Parathyroid adenoma (tissue), 2 donors: Measurements from ENCODE around the gene CALCR.

ENCODE experiments used
- H2AFZ ChIP-seq: fragments of 300-600 bp; sonication (generic); one replicate; pipeline ENCODE4 v1.7.0; 2017; ENCODE audit warnings: antibody characterized with exemption, mild to moderate bottlenecking
- H3K27ac ChIP-seq: fragments of 300-600 bp; sonication (generic); one replicate; pipeline ENCODE4 v1.7.0; 2017
- H3K27me3 ChIP-seq: fragments of 300-600 bp; sonication (generic); one replicate; pipeline ENCODE4 v1.7.0; 2017; ENCODE audit warnings: low read length; ENCODE audit not compliant: control insufficient read depth, insufficient read depth
- H3K36me3 ChIP-seq: fragments of 300-600 bp; sonication (generic); one replicate; pipeline ENCODE4 v1.7.0; 2017; ENCODE audit warnings: low read length; ENCODE audit not compliant: control insufficient read depth, insufficient read depth
- H3K4me1 ChIP-seq: fragments of 300-600 bp; sonication (generic); one replicate; pipeline ENCODE4 v1.7.0; 2017; ENCODE audit warnings: control low read depth
- H3K4me2 ChIP-seq: fragments of 300-600 bp; sonication (generic); one replicate; pipeline ENCODE4 v1.7.0; 2017; ENCODE audit warnings: low read length
- H3K4me3 ChIP-seq: fragments of 300-600 bp; sonication (generic); one replicate; pipeline ENCODE4 v1.7.0; 2017; ENCODE audit warnings: low read depth, low read length
- H3K79me2 ChIP-seq: fragments of 300-600 bp; sonication (generic); one replicate; pipeline ENCODE4 v1.7.0; 2017; ENCODE audit warnings: control low read depth
- H3K9ac ChIP-seq: fragments of 300-600 bp; sonication (generic); one replicate; pipeline ENCODE4 v1.7.0; 2017; ENCODE audit warnings: mild to moderate bottlenecking
- H3K9me3 ChIP-seq: fragments of 300-600 bp; sonication (generic); one replicate; pipeline ENCODE4 v1.7.0; 2017; ENCODE audit warnings: low read length; ENCODE audit not compliant: control insufficient read depth
- TF ChIP-seq, protein P1 (sequence below): fragments of 300-600 bp; sonication (generic); IDR thresholded peaks from one replicate; pipeline ENCODE4 v1.7.0; 2017; ENCODE audit warnings: antibody characterized with exemption, mild to moderate bottlenecking
- donor health status: primary hyperparathyroidism.

CALCR gene

DNA sequence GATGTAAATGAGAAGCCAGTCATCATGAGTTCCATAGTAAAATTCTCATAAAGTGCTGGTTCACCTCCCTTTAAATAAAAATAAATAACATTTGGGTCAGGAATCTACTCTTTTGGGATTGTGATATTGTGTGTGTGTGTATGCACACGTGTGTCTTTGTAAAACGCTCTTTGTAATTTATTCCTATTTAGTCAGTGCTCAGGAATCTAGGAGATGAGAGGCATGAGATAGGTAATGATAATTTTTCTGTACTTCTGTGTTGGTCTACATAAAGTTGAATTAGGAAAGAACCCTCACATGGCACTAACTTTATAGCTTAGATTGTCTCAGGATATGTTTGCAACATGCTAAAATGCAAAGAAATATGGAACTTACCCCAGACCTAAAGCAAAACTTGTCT, 4.9 kb upstream of the CALCR start:
- H3K79me2 ChIP-seq = no peaks in the 10 kb centered on the region
- H3K4me1 ChIP-seq = no peaks in the 10 kb centered on the region
- no peak overlapping the region for H3K4me3 ChIP-seq
- TF ChIP-seq, protein P1, sequence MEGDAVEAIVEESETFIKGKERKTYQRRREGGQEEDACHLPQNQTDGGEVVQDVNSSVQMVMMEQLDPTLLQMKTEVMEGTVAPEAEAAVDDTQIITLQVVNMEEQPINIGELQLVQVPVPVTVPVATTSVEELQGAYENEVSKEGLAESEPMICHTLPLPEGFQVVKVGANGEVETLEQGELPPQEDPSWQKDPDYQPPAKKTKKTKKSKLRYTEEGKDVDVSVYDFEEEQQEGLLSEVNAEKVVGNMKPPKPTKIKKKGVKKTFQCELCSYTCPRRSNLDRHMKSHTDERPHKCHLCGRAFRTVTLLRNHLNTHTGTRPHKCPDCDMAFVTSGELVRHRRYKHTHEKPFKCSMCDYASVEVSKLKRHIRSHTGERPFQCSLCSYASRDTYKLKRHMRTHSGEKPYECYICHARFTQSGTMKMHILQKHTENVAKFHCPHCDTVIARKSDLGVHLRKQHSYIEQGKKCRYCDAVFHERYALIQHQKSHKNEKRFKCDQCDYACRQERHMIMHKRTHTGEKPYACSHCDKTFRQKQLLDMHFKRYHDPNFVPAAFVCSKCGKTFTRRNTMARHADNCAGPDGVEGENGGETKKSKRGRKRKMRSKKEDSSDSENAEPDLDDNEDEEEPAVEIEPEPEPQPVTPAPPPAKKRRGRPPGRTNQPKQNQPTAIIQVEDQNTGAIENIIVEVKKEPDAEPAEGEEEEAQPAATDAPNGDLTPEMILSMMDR = no peak
- no peaks in the 10 kb centered on the region for H3K9me3 ChIP-seq
- H3K36me3 ChIP-seq = no peaks in the 10 kb centered on the region
- no peak overlapping the region for H3K9ac ChIP-seq
- no peak overlapping the region for H3K4me2 ChIP-seq
- H2AFZ ChIP-seq = no peak overlapping the region
- no peaks in the 10 kb centered on the region for H3K27me3 ChIP-seq
- H3K27ac ChIP-seq = no peak overlapping the region

DNA sequence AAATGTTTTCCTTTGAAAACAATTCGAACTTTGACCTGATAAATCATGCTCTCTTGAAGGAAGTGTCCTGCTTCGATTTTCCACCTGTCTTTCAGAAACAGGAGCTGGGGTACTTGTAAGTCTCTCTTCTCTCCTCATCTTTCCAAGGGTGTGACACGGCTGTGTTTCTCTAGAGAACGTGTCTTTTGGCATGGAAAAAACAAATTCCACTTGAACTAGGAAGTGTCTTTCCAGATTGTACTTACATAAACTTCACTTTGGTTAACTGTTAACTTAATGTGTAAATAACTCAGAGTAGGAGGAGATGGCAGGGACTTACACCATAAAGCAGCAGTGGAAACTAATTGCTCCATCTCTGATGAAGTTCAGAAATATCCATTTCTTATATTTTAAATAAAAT, 4.2 kb upstream of the CALCR start:
- H3K4me3 ChIP-seq = no peak overlapping the region
- no peaks in the 10 kb centered on the region for H3K9me3 ChIP-seq
- H3K79me2 ChIP-seq = no peaks in the 10 kb centered on the region
- no peak overlapping the region for H2AFZ ChIP-seq
- H3K9ac ChIP-seq = no peak overlapping the region
- H3K4me1 ChIP-seq = no peaks in the 10 kb centered on the region
- H3K27me3 ChIP-seq = no peaks in the 10 kb centered on the region
- H3K27ac ChIP-seq = no peak overlapping the region
- no peak overlapping the region for H3K4me2 ChIP-seq
- H3K36me3 ChIP-seq = no peaks in the 10 kb centered on the region
- TF ChIP-seq, protein P1 = no peak

DNA sequence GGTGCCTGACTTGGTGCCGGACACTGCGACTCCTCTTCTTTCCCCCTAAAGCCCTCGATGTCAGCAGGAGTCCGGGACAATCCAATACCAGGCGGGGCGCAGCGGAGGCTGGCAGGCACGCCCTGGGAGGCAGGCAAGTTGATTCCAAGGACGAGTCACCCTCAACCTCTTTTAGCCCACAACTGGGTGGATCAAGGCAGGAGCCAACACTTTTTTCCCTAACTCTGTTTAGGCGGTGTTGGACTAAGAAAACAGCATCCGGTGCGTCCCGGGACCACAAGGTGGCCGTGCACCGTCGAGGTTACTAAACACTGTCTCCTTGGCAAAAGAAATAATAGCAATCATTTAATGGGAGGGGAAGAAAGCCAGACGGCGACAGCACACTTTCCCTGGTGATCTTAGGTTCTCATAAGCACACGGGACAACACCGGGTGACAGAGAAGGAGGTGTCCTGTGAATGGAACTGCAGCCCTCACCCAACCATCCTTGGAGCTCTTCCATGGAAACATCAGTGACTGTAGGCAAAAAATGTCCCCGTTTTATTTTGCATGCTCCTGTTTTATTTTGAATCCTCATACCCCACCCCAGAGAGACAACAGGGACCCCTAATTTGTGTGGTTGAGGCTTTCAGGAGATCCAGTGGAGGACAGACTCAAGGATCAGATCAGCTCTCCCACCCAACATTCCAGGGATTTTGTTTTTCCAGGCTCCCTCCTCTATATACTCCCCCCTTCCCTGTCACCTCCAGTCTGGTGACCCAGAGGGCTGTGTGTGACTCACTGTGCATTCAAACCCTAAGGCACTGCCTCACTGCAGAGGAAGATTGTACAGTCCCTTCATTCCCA, 1.3 kb upstream of the CALCR start:
- no peak overlapping the region for H3K27ac ChIP-seq
- no peaks in the 10 kb centered on the region for H3K36me3 ChIP-seq
- no peaks in the 10 kb centered on the region for H3K4me1 ChIP-seq
- H3K4me3 ChIP-seq = no peak overlapping the region
- TF ChIP-seq, protein P1 = no peak
- no peaks in the 10 kb centered on the region for H3K27me3 ChIP-seq
- H3K9ac ChIP-seq = no peak overlapping the region
- no peaks in the 10 kb centered on the region for H3K79me2 ChIP-seq
- no peak overlapping the region for H2AFZ ChIP-seq
- no peak overlapping the region for H3K4me2 ChIP-seq
- no peaks in the 10 kb centered on the region for H3K9me3 ChIP-seq

DNA sequence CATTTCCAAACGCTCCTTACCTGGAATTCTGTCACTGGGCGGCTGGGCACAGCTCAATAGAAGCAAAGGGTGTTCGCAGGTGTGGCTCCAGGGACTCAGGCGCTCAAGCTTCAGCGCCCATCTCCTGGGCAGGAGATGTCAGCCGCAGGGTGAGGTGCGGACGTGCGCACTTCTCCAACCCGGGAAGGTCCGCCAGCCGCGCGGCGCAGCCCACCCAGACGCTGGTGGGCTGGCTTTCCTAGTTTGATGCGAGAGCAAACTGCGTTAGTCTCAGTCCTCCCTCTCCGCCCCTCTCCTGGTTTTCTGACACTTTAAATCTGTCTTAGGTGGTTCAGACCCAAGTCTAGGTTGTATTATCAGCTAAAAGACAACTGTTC, 267 bp downstream of the CALCR start:
- Histone ChIP-seq H3K36me3 (no peaks in the 10 kb centered on the region), H3K4me3 (no peak overlapping the region), H3K9me3 (no peaks in the 10 kb centered on the region), H3K9ac (no peak overlapping the region), H3K27me3 (no peaks in the 10 kb centered on the region), H3K79me2 (no peaks in the 10 kb centered on the region), H3K4me2 (no peak overlapping the region), H3K27ac (no peak overlapping the region), H3K4me1 (no peaks in the 10 kb centered on the region), H2AFZ (no peak overlapping the region)
- TF ChIP-seq, protein P1 = no peak

DNA sequence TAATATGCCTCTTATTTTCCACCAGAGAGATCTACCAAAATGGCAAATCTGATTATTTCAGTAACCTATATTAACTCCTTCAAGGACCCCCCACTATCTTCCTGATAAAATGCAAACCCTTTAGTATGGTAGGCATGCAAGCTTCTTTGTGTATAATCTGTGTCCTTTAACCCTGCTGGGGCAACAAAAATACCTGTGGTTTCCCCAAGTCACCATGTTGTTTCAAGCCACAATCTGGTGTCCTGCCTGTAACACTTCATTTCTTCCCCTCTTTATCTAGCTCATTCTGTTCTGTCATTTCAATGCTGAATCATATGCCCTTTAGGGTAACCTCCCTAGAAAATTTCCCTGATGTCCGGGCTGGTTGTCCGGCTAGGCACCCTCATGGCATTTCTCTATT, 5.3 kb downstream of the CALCR start:
- Histone ChIP-seq H3K9me3 (no peaks in the 10 kb centered on the region), H3K27ac (no peak overlapping the region), H2AFZ (no peak overlapping the region), H3K79me2 (no peaks in the 10 kb centered on the region), H3K4me1 (no peaks in the 10 kb centered on the region), H3K9ac (no peak overlapping the region), H3K4me3 (no peak overlapping the region), H3K27me3 (no peaks in the 10 kb centered on the region), H3K36me3 (no peaks in the 10 kb centered on the region), H3K4me2 (no peak overlapping the region)
- TF ChIP-seq, protein P1 = no peak
